ENCODE data around the gene ZNF518A.

The ZNF518A gene

DNA sequence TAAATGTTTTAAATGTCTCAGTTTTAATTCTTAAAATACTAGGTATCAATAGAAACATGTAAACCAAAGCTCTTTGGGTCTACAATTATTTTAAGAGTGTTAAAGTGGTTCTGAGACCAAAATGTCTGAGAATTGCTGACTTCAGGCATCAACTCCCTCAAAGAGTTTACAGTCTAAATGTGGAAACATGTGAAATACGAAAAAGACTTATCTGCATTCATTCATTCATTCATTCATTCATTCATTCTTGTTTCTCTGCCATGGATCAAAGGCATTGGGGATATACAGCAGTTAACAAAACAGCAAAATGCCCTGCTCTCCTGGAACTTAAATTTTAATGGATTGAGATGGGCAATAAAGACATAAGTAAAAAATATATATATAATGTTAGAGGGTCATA lies 71.4 kb downstream of the ZNF518A start:
- no peak for DNase-seq (ENCODE audit: low read depth in 2 of 2)
- TF ChIP-seq, protein P1, sequence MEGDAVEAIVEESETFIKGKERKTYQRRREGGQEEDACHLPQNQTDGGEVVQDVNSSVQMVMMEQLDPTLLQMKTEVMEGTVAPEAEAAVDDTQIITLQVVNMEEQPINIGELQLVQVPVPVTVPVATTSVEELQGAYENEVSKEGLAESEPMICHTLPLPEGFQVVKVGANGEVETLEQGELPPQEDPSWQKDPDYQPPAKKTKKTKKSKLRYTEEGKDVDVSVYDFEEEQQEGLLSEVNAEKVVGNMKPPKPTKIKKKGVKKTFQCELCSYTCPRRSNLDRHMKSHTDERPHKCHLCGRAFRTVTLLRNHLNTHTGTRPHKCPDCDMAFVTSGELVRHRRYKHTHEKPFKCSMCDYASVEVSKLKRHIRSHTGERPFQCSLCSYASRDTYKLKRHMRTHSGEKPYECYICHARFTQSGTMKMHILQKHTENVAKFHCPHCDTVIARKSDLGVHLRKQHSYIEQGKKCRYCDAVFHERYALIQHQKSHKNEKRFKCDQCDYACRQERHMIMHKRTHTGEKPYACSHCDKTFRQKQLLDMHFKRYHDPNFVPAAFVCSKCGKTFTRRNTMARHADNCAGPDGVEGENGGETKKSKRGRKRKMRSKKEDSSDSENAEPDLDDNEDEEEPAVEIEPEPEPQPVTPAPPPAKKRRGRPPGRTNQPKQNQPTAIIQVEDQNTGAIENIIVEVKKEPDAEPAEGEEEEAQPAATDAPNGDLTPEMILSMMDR (IDR thresholded peaks at IDR 0.05; ENCODE audit: low read depth, low read length) = no peak
- H3K4me3 ChIP-seq (replicated peaks in 1 of 2; ENCODE audit: low read depth in 2 of 2, low read length in 2 of 2) = no peak overlapping the region

DNA sequence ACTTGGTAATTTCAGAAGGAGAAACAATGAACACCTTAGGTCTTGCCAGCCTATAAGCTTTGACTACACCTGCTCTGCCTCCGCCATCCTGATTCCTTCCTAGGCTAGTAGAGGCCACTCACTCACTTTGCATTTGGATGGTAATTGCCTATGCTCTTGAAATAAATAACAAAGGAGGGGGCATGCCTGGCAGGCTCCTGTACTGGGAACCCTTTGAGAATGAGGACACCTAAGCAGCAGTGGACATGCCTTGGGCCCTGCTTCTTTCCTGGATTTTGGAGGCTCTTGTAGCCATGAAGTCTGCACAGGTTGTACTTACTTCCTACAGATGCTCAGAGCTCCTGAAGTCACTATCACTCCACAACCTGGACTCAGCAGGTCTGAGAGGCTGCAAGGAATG lies 75.5 kb downstream of the ZNF518A start:
- TF ChIP-seq, protein P1 (IDR thresholded peaks at IDR 0.05; ENCODE audit: low read depth, low read length) = no peak
- no peak for DNase-seq (ENCODE audit: low read depth in 2 of 2)
- H3K4me3 ChIP-seq (replicated peaks in 1 of 2; ENCODE audit: low read depth in 2 of 2, low read length in 2 of 2) = no peak overlapping the region

DNA sequence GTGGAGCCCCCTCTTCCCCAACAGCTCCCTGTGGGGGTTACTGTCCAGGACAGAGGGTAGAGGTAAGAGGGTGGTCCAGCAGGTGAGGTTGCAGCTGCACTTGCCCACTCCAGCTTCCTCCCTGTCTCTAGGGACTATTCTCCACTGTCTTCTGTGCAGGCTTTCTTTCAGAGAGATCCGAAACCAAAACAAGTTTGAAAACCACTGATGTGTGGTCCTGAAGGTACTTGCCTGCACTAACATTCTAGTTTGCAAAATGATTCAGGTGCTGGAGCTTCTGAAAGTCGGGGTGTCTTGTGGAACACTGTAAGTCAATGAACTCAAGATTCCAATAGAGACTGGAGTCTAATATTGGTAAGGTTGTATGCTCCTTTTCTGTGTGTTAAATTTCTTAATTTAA lies 78.2 kb downstream of the ZNF518A start:
- TF ChIP-seq, protein P1 (IDR thresholded peaks at IDR 0.05; ENCODE audit: low read depth, low read length) = no peak
- DNase-seq (ENCODE audit: low read depth in 2 of 2) = no peak
- no peak overlapping the region for H3K4me3 ChIP-seq (replicated peaks in 1 of 2; ENCODE audit: low read depth in 2 of 2, low read length in 2 of 2)

DNA sequence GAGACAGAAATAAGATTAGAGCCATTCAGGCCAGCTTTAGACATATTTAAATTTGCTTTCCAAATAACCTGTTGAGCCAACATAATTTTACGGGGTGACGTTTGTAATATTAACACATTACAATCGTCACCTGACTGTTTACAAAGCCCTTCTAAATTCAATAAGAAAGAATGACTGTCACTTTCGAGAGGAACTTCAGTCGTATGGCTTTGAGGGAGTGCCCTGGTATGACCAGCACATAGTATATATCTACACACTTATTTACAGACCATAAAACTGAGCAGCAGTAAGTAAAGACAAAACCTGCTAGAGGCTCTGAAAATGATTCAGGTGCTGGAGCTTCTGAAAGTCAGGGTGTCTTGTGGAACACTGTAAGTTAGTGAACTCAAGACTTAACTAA lies 78.8 kb downstream of the ZNF518A start:
- TF ChIP-seq, protein P1 (IDR thresholded peaks at IDR 0.05; ENCODE audit: low read depth, low read length) = no peak
- no peak for DNase-seq (ENCODE audit: low read depth in 2 of 2)
- no peak overlapping the region for H3K4me3 ChIP-seq (replicated peaks in 1 of 2; ENCODE audit: low read depth in 2 of 2, low read length in 2 of 2)

DNA sequence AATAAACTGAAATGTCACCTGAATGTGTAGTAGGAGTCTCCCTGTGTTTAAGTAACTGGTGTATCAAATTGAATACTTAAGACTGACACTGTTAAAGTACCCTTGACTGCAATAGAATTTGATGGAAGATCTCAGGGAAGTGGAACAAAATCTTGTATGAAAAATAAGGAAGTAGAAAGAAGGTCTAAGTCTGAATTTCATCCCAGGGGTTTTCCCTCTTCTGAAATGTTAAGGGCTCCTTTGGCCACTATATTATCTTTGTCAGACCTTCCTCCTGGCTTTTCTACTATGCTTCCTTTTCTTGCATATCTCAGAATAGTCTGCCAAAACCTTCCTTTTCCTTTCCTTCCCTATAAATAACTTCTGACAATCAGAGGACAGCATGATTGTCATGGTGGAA lies 81.7 kb downstream of the ZNF518A start:
- no peak for DNase-seq (ENCODE audit: low read depth in 2 of 2)
- no peak overlapping the region for H3K4me3 ChIP-seq (replicated peaks in 1 of 2; ENCODE audit: low read depth in 2 of 2, low read length in 2 of 2)
- TF ChIP-seq, protein P1 (IDR thresholded peaks at IDR 0.05; ENCODE audit: low read depth, low read length) = no peak

DNA sequence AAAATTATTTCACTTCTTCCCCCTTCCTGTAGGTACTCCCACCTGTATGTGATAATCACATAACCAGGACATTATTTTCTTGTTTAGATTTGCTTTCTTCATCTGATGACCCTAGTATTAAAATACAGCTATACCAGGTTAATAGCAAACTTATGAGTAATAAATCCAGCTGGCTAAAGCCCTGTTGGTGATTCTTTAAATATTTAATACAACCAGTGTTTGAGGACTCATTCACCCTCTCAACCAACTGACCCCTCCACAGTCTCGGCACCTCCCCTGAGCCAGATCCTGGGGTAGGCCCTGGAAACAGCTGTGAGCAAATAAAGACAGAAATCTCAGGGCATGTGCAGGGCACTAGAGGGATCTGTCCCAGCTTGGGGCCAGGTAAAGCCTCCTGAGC lies 82.8 kb downstream of the ZNF518A start:
- DNase-seq (ENCODE audit: low read depth in 2 of 2) = no peak
- no peak overlapping the region for H3K4me3 ChIP-seq (replicated peaks in 1 of 2; ENCODE audit: low read depth in 2 of 2, low read length in 2 of 2)
- TF ChIP-seq, protein P1 (IDR thresholded peaks at IDR 0.05; ENCODE audit: low read depth, low read length) = no peak
